SK-N-SH treated with all-trans-retinoic acid at 6 μM for 48 hours (cell line): ENCODE results near the gene LPXN.

Source experiments
- ATAC-seq: fragments of 200-7000 bp; cut with Tn5 transposase; 3 replicates; pipeline ENCODE4 v1.9.1; 2020; ENCODE audit warnings: mild to moderate bottlenecking, moderate library complexity
- ARNTL ChIP-seq: fragments of 450-650 bp; formaldehyde crosslinking; IDR thresholded peaks from 2 replicates; pipeline ENCODE4 v1.5.0; 2020; ENCODE audit warnings: low read depth, mild to moderate bottlenecking, moderate library complexity, borderline replicate concordance
- BACH2 ChIP-seq: fragments of 250-450 bp; sonication (Bioruptor Pico); IDR thresholded peaks from 2 replicates; pipeline ENCODE4 v1.9.0; 2021; ENCODE audit warnings: mild to moderate bottlenecking, borderline replicate concordance
- CSDC2 ChIP-seq: fragments of 250-450 bp; sonication (Bioruptor Pico); IDR thresholded peaks from 2 replicates; pipeline ENCODE4 v1.5.0; 2020; ENCODE audit warnings: mild to moderate bottlenecking, moderate library complexity
- ESRRG ChIP-seq: fragments of 250-450 bp; sonication (Bioruptor Pico); IDR thresholded peaks from 2 replicates; pipeline ENCODE4 v1.6.1; 2021; ENCODE audit warnings: mild to moderate bottlenecking
- GLIS3 ChIP-seq: fragments of 250-450 bp; sonication (Bioruptor Pico); IDR thresholded peaks from 2 replicates; pipeline ENCODE4 v1.5.0; 2020; ENCODE audit warnings: mild to moderate bottlenecking, moderate library complexity
- ISL1 ChIP-seq: fragments of 250-450 bp; sonication (Bioruptor Pico); IDR thresholded peaks from 2 replicates; pipeline ENCODE4 v2.1.2; 2022; ENCODE audit warnings: mild to moderate bottlenecking, moderate library complexity
- PATZ1 ChIP-seq: fragments of 250-450 bp; sonication (Bioruptor Pico); IDR thresholded peaks from 2 replicates; pipeline ENCODE4 v1.8.0; 2020; ENCODE audit warnings: mild to moderate bottlenecking, moderate library complexity, borderline replicate concordance
- PPARA ChIP-seq: fragments of 250-450 bp; sonication (Bioruptor Pico); IDR thresholded peaks from 2 replicates; pipeline ENCODE4 v1.5.0; 2020; ENCODE audit warnings: mild to moderate bottlenecking, borderline replicate concordance
- RARB ChIP-seq: fragments of 250-450 bp; sonication (Bioruptor Pico); IDR thresholded peaks from 2 replicates; pipeline ENCODE4 v1.8.0; 2021; ENCODE audit warnings: mild to moderate bottlenecking, moderate library complexity
- SNAI2 ChIP-seq: fragments of 250-450 bp; sonication (Bioruptor Pico); IDR thresholded peaks from 2 replicates; pipeline ENCODE4 v1.5.0; 2020; ENCODE audit warnings: mild to moderate bottlenecking, moderate library complexity
- TCF4 ChIP-seq: fragments of 250-450 bp; sonication (Bioruptor Pico); IDR thresholded peaks from 2 replicates; pipeline ENCODE4 v1.8.0; 2021; ENCODE audit warnings: mild to moderate bottlenecking, moderate library complexity, borderline replicate concordance
- TOX ChIP-seq: fragments of 250-450 bp; sonication (Bioruptor Pico); IDR thresholded peaks from 2 replicates; pipeline ENCODE4 v1.8.0; 2021; ENCODE audit warnings: mild to moderate bottlenecking, moderate library complexity, borderline replicate concordance
- ZC3H10 ChIP-seq: fragments of 250-450 bp; sonication (Bioruptor Pico); IDR thresholded peaks from 2 replicates; pipeline ENCODE4 v1.5.1; 2021; ENCODE audit warnings: mild to moderate bottlenecking, moderate library complexity
- ZFP3 ChIP-seq: fragments of 250-450 bp; sonication (Bioruptor Pico); IDR thresholded peaks from 2 replicates; pipeline ENCODE4 v1.5.0; 2020; ENCODE audit warnings: mild to moderate bottlenecking, moderate library complexity
- ZFP30 ChIP-seq: fragments of 450-650 bp; formaldehyde crosslinking; IDR thresholded peaks from 2 replicates; pipeline ENCODE4 v1.5.0; 2022; ENCODE audit warnings: mild to moderate bottlenecking, moderate library complexity
- ZNF565 ChIP-seq: fragments of 450-650 bp; formaldehyde crosslinking; conservative IDR thresholded peaks from 2 replicates; pipeline ENCODE4 v1.5.0; 2020; ENCODE audit warnings: low read depth, mild to moderate bottlenecking, moderate library complexity
- ZNF70 ChIP-seq: fragments of 450-650 bp; formaldehyde crosslinking; IDR thresholded peaks from 2 replicates; pipeline ENCODE4 v1.5.0; 2020; ENCODE audit warnings: mild to moderate bottlenecking, moderate library complexity
- ZNF8 ChIP-seq: fragments of 450-650 bp; formaldehyde crosslinking; IDR thresholded peaks from 2 replicates; pipeline ENCODE4 v1.5.0; 2020; ENCODE audit warnings: mild to moderate bottlenecking, moderate library complexity
- TF ChIP-seq, protein P1 (sequence below): fragments of 250-450 bp; sonication (Bioruptor Pico); IDR thresholded peaks from 2 replicates; pipeline ENCODE4 v1.5.1; 2020; ENCODE audit warnings: low read depth, mild to moderate bottlenecking, moderate library complexity
- TF ChIP-seq, protein P2 (sequence below): fragments of 250-450 bp; sonication (Bioruptor Pico); IDR thresholded peaks from 2 replicates; pipeline ENCODE4 v1.5.0; 2020; ENCODE audit warnings: mild to moderate bottlenecking, moderate library complexity
- TF ChIP-seq, protein P3 (sequence below): fragments of 250-450 bp; sonication (Bioruptor Pico); IDR thresholded peaks from 2 replicates; pipeline ENCODE4 v1.8.0; 2021; ENCODE audit warnings: low read depth, mild to moderate bottlenecking, moderate library complexity, borderline replicate concordance
- TF ChIP-seq, protein P4 (sequence below): fragments of 250-450 bp; sonication (Bioruptor Pico); IDR thresholded peaks from 2 replicates; pipeline ENCODE4 v1.5.1; 2021; ENCODE audit warnings: mild to moderate bottlenecking, moderate library complexity

Gene LPXN

DNA sequence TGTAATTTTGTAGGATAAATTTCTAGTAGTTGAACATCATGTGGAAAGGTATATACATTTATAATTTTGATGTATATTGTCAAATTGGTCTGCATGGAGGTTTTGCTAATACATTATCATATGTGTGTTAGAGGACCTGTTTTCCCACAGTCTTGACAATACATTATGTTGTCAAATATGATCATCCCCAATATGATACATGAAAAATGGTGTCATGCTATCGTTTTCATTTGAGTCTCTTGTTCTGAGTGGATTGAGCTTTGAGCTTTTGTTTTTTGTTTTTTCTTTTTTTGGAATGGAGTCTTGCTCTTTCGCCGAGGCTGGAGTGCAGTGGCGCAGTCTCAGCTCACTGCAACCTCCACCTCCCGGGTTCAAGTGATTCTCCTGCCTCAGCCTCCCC, 32.7 kb upstream of the LPXN start:
- TF ChIP-seq ISL1 (CRISPR knock-in tag) (no peak), ZFP30 (no peak), TOX (no peak), PPARA (CRISPR knock-in tag) (no peak), RARB (CRISPR knock-in tag) (no peak), SNAI2 (CRISPR knock-in tag) (no peak), PATZ1 (CRISPR knock-in tag) (no peak)
- TF ChIP-seq, protein P1, sequence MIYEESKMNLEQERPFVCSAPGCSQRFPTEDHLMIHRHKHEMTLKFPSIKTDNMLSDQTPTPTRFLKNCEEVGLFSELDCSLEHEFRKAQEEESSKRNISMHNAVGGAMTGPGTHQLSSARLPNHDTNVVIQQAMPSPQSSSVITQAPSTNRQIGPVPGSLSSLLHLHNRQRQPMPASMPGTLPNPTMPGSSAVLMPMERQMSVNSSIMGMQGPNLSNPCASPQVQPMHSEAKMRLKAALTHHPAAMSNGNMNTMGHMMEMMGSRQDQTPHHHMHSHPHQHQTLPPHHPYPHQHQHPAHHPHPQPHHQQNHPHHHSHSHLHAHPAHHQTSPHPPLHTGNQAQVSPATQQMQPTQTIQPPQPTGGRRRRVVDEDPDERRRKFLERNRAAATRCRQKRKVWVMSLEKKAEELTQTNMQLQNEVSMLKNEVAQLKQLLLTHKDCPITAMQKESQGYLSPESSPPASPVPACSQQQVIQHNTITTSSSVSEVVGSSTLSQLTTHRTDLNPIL (CRISPR knock-in tag) = no peak
- TF ChIP-seq, protein P2, sequence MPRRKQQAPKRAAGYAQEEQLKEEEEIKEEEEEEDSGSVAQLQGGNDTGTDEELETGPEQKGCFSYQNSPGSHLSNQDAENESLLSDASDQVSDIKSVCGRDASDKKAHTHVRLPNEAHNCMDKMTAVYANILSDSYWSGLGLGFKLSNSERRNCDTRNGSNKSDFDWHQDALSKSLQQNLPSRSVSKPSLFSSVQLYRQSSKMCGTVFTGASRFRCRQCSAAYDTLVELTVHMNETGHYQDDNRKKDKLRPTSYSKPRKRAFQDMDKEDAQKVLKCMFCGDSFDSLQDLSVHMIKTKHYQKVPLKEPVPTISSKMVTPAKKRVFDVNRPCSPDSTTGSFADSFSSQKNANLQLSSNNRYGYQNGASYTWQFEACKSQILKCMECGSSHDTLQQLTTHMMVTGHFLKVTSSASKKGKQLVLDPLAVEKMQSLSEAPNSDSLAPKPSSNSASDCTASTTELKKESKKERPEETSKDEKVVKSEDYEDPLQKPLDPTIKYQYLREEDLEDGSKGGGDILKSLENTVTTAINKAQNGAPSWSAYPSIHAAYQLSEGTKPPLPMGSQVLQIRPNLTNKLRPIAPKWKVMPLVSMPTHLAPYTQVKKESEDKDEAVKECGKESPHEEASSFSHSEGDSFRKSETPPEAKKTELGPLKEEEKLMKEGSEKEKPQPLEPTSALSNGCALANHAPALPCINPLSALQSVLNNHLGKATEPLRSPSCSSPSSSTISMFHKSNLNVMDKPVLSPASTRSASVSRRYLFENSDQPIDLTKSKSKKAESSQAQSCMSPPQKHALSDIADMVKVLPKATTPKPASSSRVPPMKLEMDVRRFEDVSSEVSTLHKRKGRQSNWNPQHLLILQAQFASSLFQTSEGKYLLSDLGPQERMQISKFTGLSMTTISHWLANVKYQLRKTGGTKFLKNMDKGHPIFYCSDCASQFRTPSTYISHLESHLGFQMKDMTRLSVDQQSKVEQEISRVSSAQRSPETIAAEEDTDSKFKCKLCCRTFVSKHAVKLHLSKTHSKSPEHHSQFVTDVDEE = no peak
- ATAC-seq = no peak

DNA sequence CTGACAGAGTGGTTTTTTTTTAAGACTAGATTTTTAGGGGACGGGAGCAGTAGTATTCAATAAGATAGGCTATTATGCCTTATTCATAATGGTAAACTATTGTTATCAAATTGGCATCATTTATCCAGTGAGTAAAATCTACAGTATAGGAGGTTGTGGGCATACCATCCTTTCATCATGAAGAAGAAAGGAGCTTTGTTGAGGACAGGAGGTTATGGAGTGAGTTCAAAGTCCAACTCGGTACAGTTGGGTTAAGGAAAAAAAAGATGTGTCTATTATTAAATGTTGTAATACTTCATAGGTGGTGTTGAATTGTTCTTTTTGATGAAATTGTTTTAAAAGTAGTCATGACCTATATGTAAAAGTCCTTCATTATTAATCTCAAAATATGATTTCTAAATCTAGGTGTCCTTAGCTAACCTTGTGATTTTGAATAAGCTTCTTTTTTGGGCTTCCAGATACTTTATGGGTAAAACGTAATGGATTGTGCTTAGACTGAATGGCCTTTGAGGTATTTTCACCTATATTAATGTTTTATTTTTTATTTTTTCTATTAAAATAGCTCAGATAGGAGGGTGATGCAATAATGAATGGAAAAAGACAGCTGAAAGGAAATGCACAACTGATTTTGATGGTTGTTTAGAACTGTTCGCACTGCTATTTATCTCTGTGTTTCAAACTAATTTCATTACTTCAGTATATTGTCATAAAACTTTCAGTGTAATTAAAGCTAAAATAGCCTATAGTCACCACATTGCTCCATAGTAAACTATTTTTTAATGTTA, 31.5 kb upstream of the LPXN start:
- TF ChIP-seq ZNF8 (no peak), PPARA (CRISPR knock-in tag) (no peak), ZNF70 (no peak), ARNTL (no peak), ISL1 (CRISPR knock-in tag) (no peak), ZFP30 (no peak), TCF4 (CRISPR knock-in tag) (no peak), ZC3H10 (CRISPR knock-in tag) (no peak), ZFP3 (CRISPR knock-in tag) (no peak), PATZ1 (CRISPR knock-in tag) (no peak), TOX (no peak), ESRRG (CRISPR knock-in tag) (no peak), ZNF565 (no peak)
- TF ChIP-seq, protein P3, sequence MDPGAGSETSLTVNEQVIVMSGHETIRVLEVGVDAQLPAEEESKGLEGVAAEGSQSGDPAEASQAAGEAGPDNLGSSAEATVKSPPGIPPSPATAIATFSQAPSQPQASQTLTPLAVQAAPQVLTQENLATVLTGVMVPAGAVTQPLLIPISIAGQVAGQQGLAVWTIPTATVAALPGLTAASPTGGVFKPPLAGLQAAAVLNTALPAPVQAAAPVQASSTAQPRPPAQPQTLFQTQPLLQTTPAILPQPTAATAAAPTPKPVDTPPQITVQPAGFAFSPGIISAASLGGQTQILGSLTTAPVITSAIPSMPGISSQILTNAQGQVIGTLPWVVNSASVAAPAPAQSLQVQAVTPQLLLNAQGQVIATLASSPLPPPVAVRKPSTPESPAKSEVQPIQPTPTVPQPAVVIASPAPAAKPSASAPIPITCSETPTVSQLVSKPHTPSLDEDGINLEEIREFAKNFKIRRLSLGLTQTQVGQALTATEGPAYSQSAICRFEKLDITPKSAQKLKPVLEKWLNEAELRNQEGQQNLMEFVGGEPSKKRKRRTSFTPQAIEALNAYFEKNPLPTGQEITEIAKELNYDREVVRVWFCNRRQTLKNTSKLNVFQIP (CRISPR knock-in tag) = no peak
- TF ChIP-seq, protein P1 (CRISPR knock-in tag) = no peak
- no peak for ATAC-seq

GRCh38 chr11:58600510-58600909, 24.9 kb upstream of the LPXN start:
- ATAC-seq = no peak
- TF ChIP-seq ZNF70 = no peak
- no peak for TF ChIP-seq ZFP3 (CRISPR knock-in tag)
- TF ChIP-seq, protein P2 = no peak
- no peak for TF ChIP-seq ARNTL
- TF ChIP-seq PPARA (CRISPR knock-in tag) = no peak
- no peak for TF ChIP-seq BACH2 (CRISPR knock-in tag)
- no peak for TF ChIP-seq CSDC2 (CRISPR knock-in tag)
- no peak for TF ChIP-seq GLIS3 (CRISPR knock-in tag)
- TF ChIP-seq ISL1 (CRISPR knock-in tag) = no peak
- no peak for TF ChIP-seq ZNF565
- TF ChIP-seq, protein P4, sequence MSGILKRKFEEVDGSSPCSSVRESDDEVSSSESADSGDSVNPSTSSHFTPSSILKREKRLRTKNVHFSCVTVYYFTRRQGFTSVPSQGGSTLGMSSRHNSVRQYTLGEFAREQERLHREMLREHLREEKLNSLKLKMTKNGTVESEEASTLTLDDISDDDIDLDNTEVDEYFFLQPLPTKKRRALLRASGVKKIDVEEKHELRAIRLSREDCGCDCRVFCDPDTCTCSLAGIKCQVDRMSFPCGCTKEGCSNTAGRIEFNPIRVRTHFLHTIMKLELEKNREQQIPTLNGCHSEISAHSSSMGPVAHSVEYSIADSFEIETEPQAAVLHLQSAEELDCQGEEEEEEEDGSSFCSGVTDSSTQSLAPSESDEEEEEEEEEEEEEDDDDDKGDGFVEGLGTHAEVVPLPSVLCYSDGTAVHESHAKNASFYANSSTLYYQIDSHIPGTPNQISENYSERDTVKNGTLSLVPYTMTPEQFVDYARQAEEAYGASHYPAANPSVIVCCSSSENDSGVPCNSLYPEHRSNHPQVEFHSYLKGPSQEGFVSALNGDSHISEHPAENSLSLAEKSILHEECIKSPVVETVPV (CRISPR knock-in tag) = no peak
- no peak for TF ChIP-seq SNAI2 (CRISPR knock-in tag)
